Nephron (organoid): Measurements from ENCODE around the gene USP20.
A peak's percentile ranks its signal among the peaks of the same experiment; 100 is the strongest.

Experiments
- H3K27ac Mint-ChIP-seq, 3 experiments: 2 replicates each; pipeline ENCODE4 v1.8.0; 2020; ENCODE audit warnings: mixed read lengths in 3 of 3, mild to moderate bottlenecking in 2 of 3, moderate library complexity in 1 of 3
- H3K27me3 Mint-ChIP-seq: 2 replicates; pipeline ENCODE4 v1.8.0; 2021; ENCODE audit warnings: low read depth, mild to moderate bottlenecking, moderate library complexity, mixed read lengths
- H3K36me3 Mint-ChIP-seq: 2 replicates; pipeline ENCODE4 v1.8.0; 2020; ENCODE audit warnings: low read depth, mixed read lengths
- H3K4me1 Mint-ChIP-seq: 2 replicates; pipeline ENCODE4 v1.8.0; 2020; ENCODE audit warnings: mixed read lengths
- H3K4me3 Mint-ChIP-seq, 3 experiments: 2 replicates each; pipeline ENCODE4 v1.8.0; 2020; ENCODE audit warnings: mild to moderate bottlenecking in 3 of 3, mixed read lengths in 3 of 3, moderate library complexity in 2 of 3
- H3K9me3 Mint-ChIP-seq: 2 replicates; pipeline ENCODE4 v1.8.0; 2020; ENCODE audit warnings: mixed read lengths
- CTCF ChIP-seq, 3 experiments: fragments of 200-600 bp; sonication (generic); IDR thresholded peaks; one replicate each; pipeline ENCODE4 v1.5.0; 2021; ENCODE audit warnings: antibody characterized with exemption in 3 of 3; ENCODE audit not compliant: unreplicated experiment in 3 of 3

Gene USP20

GRCh38 chr9:129823935-129824601, 11.2 kb upstream of the USP20 start, which contains the start of gene TOR1A:
Gene TOR1A (minus strand): TSS chr9:129824136. CDS start chr9:129824085, 51 bp downstream.
- Mint-ChIP-seq H3K4me3 (peak within 1 kb of the TSS; percentile 93 to 96 (median 96)), H3K27ac (peak within 1 kb of the TSS; percentile 40 to 92 (median 91)), H3K27me3 (no peaks in the 10 kb centered on the region), H3K4me1 (peaks cover 9% of the 10 kb centered on the region), H3K36me3 (peaks cover 14% of the 10 kb centered on the region), H3K9me3 (no peaks in the 10 kb centered on the region)
- TF ChIP-seq CTCF (IDR thresholded peaks at IDR 0.05; ENCODE audit: unreplicated experiment in 3 of 3): no peak

DNA sequence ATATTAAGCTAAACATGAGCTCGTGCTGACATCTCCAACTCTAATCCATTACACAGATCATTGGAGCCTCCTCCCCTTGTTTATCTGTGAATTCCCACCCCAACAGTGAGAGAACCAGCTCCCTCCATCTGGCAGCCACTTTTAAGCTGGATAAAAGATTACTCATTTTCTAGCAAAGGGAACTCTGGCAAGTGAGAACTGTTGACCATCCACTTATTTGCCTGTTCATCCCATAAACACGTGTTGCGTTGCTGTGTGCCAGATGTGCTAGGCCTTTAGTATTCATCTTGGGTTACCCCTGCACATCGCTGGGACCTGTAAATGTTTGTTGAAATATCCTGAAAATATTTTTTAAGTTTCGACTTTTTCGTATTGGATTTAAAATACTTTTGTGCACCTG, 8.9 kb upstream of the USP20 start:
- no peak overlapping the region for H3K4me3 Mint-ChIP-seq
- no peak for TF ChIP-seq CTCF (IDR thresholded peaks at IDR 0.05; ENCODE audit: unreplicated experiment in 3 of 3)
- H3K27ac Mint-ChIP-seq: no peak overlapping the region
- H3K36me3 Mint-ChIP-seq: peaks cover 26% of the 10 kb centered on the region
- H3K27me3 Mint-ChIP-seq: no peaks in the 10 kb centered on the region
- H3K9me3 Mint-ChIP-seq: no peaks in the 10 kb centered on the region
- H3K4me1 Mint-ChIP-seq: peaks cover 9% of the 10 kb centered on the region

DNA sequence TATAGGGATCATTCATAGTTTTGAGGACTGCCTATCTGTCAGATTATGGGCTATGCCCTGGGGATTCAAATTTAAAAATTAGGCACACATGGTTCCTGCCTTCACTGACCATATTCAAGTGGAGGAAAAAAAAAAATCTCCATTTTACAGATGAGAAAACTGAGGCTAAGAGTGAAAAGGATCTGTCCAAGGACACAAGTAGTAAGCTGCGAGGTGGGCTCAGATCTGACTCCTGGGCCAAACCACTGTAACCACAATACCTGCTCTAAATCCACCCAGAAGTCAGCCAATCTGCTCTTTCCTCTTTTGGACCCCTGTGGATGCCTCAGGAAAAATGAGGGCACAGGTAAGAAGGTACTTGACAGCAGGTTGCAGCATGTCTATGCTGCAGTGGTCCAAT, 8.5 kb upstream of the USP20 start:
- H3K4me3 Mint-ChIP-seq: peak overlapping the region in 1 of 3 experiments; percentile 11
- no peak overlapping the region for H3K27ac Mint-ChIP-seq
- H3K4me1 Mint-ChIP-seq: peaks cover 9% of the 10 kb centered on the region
- TF ChIP-seq CTCF (IDR thresholded peaks at IDR 0.05; ENCODE audit: unreplicated experiment in 3 of 3): no peak
- no peaks in the 10 kb centered on the region for H3K27me3 Mint-ChIP-seq
- no peaks in the 10 kb centered on the region for H3K9me3 Mint-ChIP-seq
- H3K36me3 Mint-ChIP-seq: peaks cover 30% of the 10 kb centered on the region

DNA sequence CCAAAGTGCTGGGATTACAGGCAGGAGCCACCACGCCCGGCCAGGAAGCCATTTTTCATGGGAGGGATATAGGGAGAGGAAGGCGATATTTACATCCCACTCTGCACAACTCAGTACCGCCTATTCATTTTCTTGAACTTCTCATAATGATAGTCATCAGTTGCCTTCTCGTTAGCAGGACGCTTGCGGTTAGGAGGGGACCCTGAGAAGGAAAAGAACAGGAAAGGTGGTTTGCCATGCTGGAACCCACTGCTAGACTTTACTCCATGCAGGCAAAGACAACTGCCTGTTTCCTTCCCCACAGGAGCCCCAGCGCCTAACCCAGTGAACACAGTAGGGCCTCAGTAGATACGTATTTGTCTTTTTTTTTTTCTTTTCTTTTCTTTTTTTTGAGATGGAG, 7.2 kb upstream of the USP20 start:
- no peak overlapping the region for H3K4me3 Mint-ChIP-seq
- no peak overlapping the region for H3K27ac Mint-ChIP-seq
- no peaks in the 10 kb centered on the region for H3K9me3 Mint-ChIP-seq
- peaks cover 29% of the 10 kb centered on the region for H3K36me3 Mint-ChIP-seq
- no peaks in the 10 kb centered on the region for H3K27me3 Mint-ChIP-seq
- no peak for TF ChIP-seq CTCF (IDR thresholded peaks at IDR 0.05; ENCODE audit: unreplicated experiment in 3 of 3)
- H3K4me1 Mint-ChIP-seq: peaks cover 1% of the 10 kb centered on the region

- no peaks in the 10 kb centered on the region for H3K27me3 Mint-ChIP-seq
- H3K36me3 Mint-ChIP-seq: peaks cover 34% of the 10 kb centered on the region
- H3K9me3 Mint-ChIP-seq: no peaks in the 10 kb centered on the region
- no peak for TF ChIP-seq CTCF (IDR thresholded peaks at IDR 0.05; ENCODE audit: unreplicated experiment in 3 of 3)
- H3K4me3 Mint-ChIP-seq: no peak overlapping the region
- peaks cover 7% of the 10 kb centered on the region for H3K4me1 Mint-ChIP-seq
- H3K27ac Mint-ChIP-seq: no peak overlapping the region
Measured at GRCh38 chr9:129828969-129829368, 6.3 kb upstream of the USP20 start.

- peaks cover 33% of the 10 kb centered on the region for H3K4me1 Mint-ChIP-seq
- peaks cover 34% of the 10 kb centered on the region for H3K36me3 Mint-ChIP-seq
- no peak overlapping the region for H3K27ac Mint-ChIP-seq
- H3K9me3 Mint-ChIP-seq: no peaks in the 10 kb centered on the region
- no peaks in the 10 kb centered on the region for H3K27me3 Mint-ChIP-seq
- H3K4me3 Mint-ChIP-seq: peak overlapping the region; percentile 98 to 100 (median 99)
- TF ChIP-seq CTCF (IDR thresholded peaks at IDR 0.05; ENCODE audit: unreplicated experiment in 3 of 3): no peak
Measured at GRCh38 chr9:129832982-129833381, 2.3 kb upstream of the USP20 start.
